K562 (cell line): ENCODE measurements around the gene GXYLT2. TPM values are rescaled to one million over a fixed set of nuclear protein-coding genes. Genes with fewer than 3 reads are reported as not detected.

ENCODE experiments used
- ATAC-seq: fragments of 200-7000 bp; cut with Tn5 transposase; 3 replicates; pipeline ENCODE4 v1.9.1; 2020; ENCODE audit warnings: moderate library complexity
- BruUV-seq: library from RNA; stranded (reverse); fragments of 400-500 nt; replicated peaks from 2 replicates; lab custom pipeline; 2021; lab: Mats Ljungman, UMichigan
- CTCF ChIA-PET: fragments of 300-600 bp; formaldehyde crosslinking; extraction: SDS; loops from one replicate; lab custom pipeline; 2021; ENCODE audit warnings: low intra/inter-chr PET ratio; lab: Yijun Ruan, JAX
- POLR2A ChIA-PET: fragments of 300-600, 350-650 bp; sonication (Branson Sonifier 250); formaldehyde crosslinking; extraction: SDS; loops from one replicate; lab custom pipeline; 2021; ENCODE audit warnings: antibody characterized with exemption, inconsistent platforms; lab: Yijun Ruan, JAX
- DNase-seq, 4 experiments: peaks; one replicate each; pipeline versions ENCODE4 v3.0.0 to v3.0.0-alpha.2; 2011 to 2018; ENCODE audit warnings: low spot score in 3 of 4, mixed read lengths in 3 of 4; ENCODE audit errors: extremely low read depth in 1 of 4
- FAIRE-seq: peaks from 2 replicates; lab custom pipeline; 2011; peaks lifted over from hg19 to GRCh38; lab: Jason Lieb, UNC
- H2AFZ ChIP-seq: 2 replicates; pipeline ENCODE4 v1.6.0; 2011; ENCODE audit warnings: low read depth, low read length, control low read depth, inconsistent platforms
- H3K27ac ChIP-seq: fragments of 200-600 bp; 3 replicates; pipeline ENCODE4 v1.8.0; 2011; ENCODE audit warnings: low read depth, mild to moderate bottlenecking, control low read depth, inconsistent platforms, low read length, moderate library complexity, mixed read lengths; ENCODE audit errors: extremely low read depth
- H3K27me3 ChIP-seq, 2 experiments: fragments of 300-600 bp in 1 of 2; 2 replicates in 1 of 2; 3 replicates in 1 of 2; pipeline versions ENCODE4 v1.6.0 to v1.8.0; 2011; ENCODE audit warnings: inconsistent platforms in 2 of 2, low read length in 2 of 2, mild to moderate bottlenecking in 1 of 2, mixed read lengths in 1 of 2, moderate library complexity in 1 of 2; ENCODE audit not compliant: control insufficient read depth in 2 of 2, insufficient read depth in 2 of 2
- H3K36me3 ChIP-seq: fragments of 300-600 bp; 3 replicates; pipeline ENCODE4 v1.8.0; 2011; ENCODE audit warnings: mild to moderate bottlenecking, low read length, inconsistent platforms; ENCODE audit not compliant: control insufficient read depth, insufficient read depth
- H3K4me1 ChIP-seq, 2 experiments: fragments of 200-600 bp in 1 of 2; replicated peaks in 1 of 2; 2 replicates in 1 of 2; 3 replicates in 1 of 2; pipeline versions ENCODE4 v1.5.1 to v1.8.0; 2011; ENCODE audit warnings: inconsistent platforms in 2 of 2, low read length in 2 of 2, mild to moderate bottlenecking in 1 of 2, mixed read lengths in 1 of 2, moderate library complexity in 1 of 2; ENCODE audit not compliant: control insufficient read depth in 2 of 2, insufficient read depth in 2 of 2
- H3K4me2 ChIP-seq: 2 replicates; pipeline ENCODE4 v1.6.1; 2011; ENCODE audit warnings: low read length, control low read depth, inconsistent platforms, mixed read lengths; ENCODE audit not compliant: insufficient read depth
- H3K4me3 ChIP-seq: fragments of 200-600 bp; sonication (generic), shearing (Covaris generic); 2 replicates; pipeline ENCODE4 v1.5.1; 2016; ENCODE audit warnings: control low read depth, inconsistent platforms
- H3K79me2 ChIP-seq: fragments of 200-600 bp; 3 replicates; pipeline ENCODE4 v1.8.0; 2011; ENCODE audit warnings: low read length, inconsistent platforms; ENCODE audit not compliant: control insufficient read depth, insufficient read depth
- H3K9ac ChIP-seq, 2 experiments: 2 replicates each; pipeline versions ENCODE4 v1.6.0 to v1.6.1; 2011; ENCODE audit warnings: low read depth in 2 of 2, low read length in 2 of 2, control low read depth in 1 of 2, inconsistent platforms in 1 of 2, mild to moderate bottlenecking in 1 of 2, mixed read lengths in 1 of 2; ENCODE audit not compliant: insufficient read depth in 1 of 2
- H3K9me1 ChIP-seq: one replicate; pipeline ENCODE4 v1.6.0; 2011; ENCODE audit warnings: inconsistent platforms, mild to moderate bottlenecking, low read length, moderate library complexity; ENCODE audit not compliant: control insufficient read depth, insufficient read depth
- H3K9me3 ChIP-seq: replicated peaks from 2 replicates; pipeline ENCODE4 v1.5.1; 2011; ENCODE audit warnings: low read depth, low read length, inconsistent platforms; ENCODE audit not compliant: control insufficient read depth, insufficient read depth
- H4K20me1 ChIP-seq: replicated peaks from 2 replicates; pipeline ENCODE4 v1.6.1; 2011; ENCODE audit warnings: low read length, inconsistent platforms, mixed read lengths; ENCODE audit not compliant: control insufficient read depth, insufficient read depth
- CHD2 ChIP-seq: IDR thresholded peaks from 2 replicates; pipeline ENCODE4 v1.6.1; 2011; ENCODE audit warnings: low read depth, low read length
- CLOCK ChIP-seq: fragments of 250-450 bp; sonication (Bioruptor Pico); IDR thresholded peaks from 2 replicates; pipeline ENCODE4 v1.4.0; 2020; ENCODE audit warnings: mild to moderate bottlenecking, moderate library complexity, borderline replicate concordance
- CSDE1 ChIP-seq, 2 experiments: fragments of 450-650 bp; IDR thresholded peaks; 2 replicates each; pipeline ENCODE4 v1.6.1; 2016; ENCODE audit warnings: mild to moderate bottlenecking in 1 of 2
- ELF1 ChIP-seq: fragments of 200-800 bp; sonication (Bioruptor generic); IDR thresholded peaks from 2 replicates; pipeline ENCODE4 v1.6.1; 2016; ENCODE audit warnings: missing genetic modification characterization, missing compliant biosample characterization
- EZH2 ChIP-seq: IDR thresholded peaks from 2 replicates; pipeline ENCODE4 v1.6.1; 2012; ENCODE audit warnings: low read depth, mild to moderate bottlenecking, inconsistent platforms, low read length, borderline replicate concordance
- HLTF ChIP-seq: fragments of 450-650 bp; IDR thresholded peaks from 2 replicates; pipeline ENCODE4 v1.6.1; 2016
- JUNB ChIP-seq: fragments of 450-650 bp; formaldehyde crosslinking; conservative IDR thresholded peaks from 2 replicates; pipeline ENCODE4 v1.4.0; 2020; ENCODE audit warnings: mild to moderate bottlenecking
- KDM5B ChIP-seq: fragments of 200-600 bp; sonication (generic); IDR thresholded peaks from 2 replicates; pipeline ENCODE4 v1.6.1; 2012; ENCODE audit warnings: low read depth, mild to moderate bottlenecking, moderate library complexity, low read length, control low read depth, inconsistent platforms; ENCODE audit not compliant: insufficient replicate concordance
- LARP7 ChIP-seq: fragments of 450-650 bp; IDR thresholded peaks from 2 replicates; pipeline ENCODE4 v1.6.1; 2016
- NCOR1 ChIP-seq: fragments of 450-650 bp; IDR thresholded peaks from 2 replicates; pipeline ENCODE4 v1.6.1; 2016; ENCODE audit warnings: mild to moderate bottlenecking, moderate library complexity
- NR2C2 ChIP-seq, 2 experiments: fragments of 200-800 bp in 1 of 2; sonication (Bioruptor generic) in 1 of 2; sonication (generic) in 1 of 2; formaldehyde crosslinking in 1 of 2; IDR thresholded peaks; 2 replicates each; pipeline versions ENCODE4 v1.6.1 to v1.8.0; 2016 to 2022; ENCODE audit warnings: mild to moderate bottlenecking in 1 of 2, missing compliant biosample characterization in 1 of 2, missing genetic modification characterization in 1 of 2, missing genetic modification reagents in 1 of 2
- SAP30 ChIP-seq: fragments of 200-600 bp; sonication (generic); IDR thresholded peaks from 2 replicates; pipeline ENCODE4 v1.6.1; 2012; ENCODE audit warnings: borderline replicate concordance, low read depth, mild to moderate bottlenecking, moderate library complexity, low read length, control low read depth, inconsistent platforms; ENCODE audit not compliant: insufficient read depth, poor library complexity, severe bottlenecking
- ZNF143 ChIP-seq: sonication (generic); formaldehyde crosslinking; IDR thresholded peaks from 2 replicates; pipeline ENCODE4 v1.9.0; 2022; ENCODE audit warnings: mild to moderate bottlenecking, missing genetic modification reagents
- ZNF263 ChIP-seq: sonication (generic); formaldehyde crosslinking; IDR thresholded peaks from 2 replicates; pipeline ENCODE4 v1.8.0; 2022; ENCODE audit warnings: mild to moderate bottlenecking, missing genetic modification reagents, borderline replicate concordance
- ZNF282 ChIP-seq: sonication (generic); formaldehyde crosslinking; IDR thresholded peaks from 2 replicates; pipeline ENCODE4 v1.8.1; 2023; ENCODE audit warnings: missing genetic modification reagents
- ZNF655 ChIP-seq: fragments of 250-450 bp; sonication (Bioruptor Pico); IDR thresholded peaks from 2 replicates; pipeline ENCODE4 v1.5.0; 2021
- WGBS: fragments of 100-300 bp; shearing (Covaris generic); methylation state at CpG from one replicate; pipeline ENCODE4 v1.1.6; 2016; ENCODE audit warnings: low coverage, mixed read lengths; ENCODE audit not compliant: insufficient coverage; ENCODE audit errors: missing lambda C conversion rate; 5-methylcytosine and 5-hydroxymethylcytosine counted together
- in situ Hi-C: fragments of 300-500 bp; cut with MboI; formaldehyde crosslinking; loops from 4 replicates; pipeline ENCODE4 v1.15.0; 2018; ENCODE audit warnings: inconsistent platforms, mixed read lengths
- intact Hi-C: fragments of 100-400 bp; cut with micrococcal nuclease; formaldehyde crosslinking; loops from 2 replicates; pipeline ENCODE4 v1.14.2; 2022
- polyA plus RNA-seq, 8 experiments: library from polyadenylated mRNA; depleted of rRNA in 4 of 8; stranded (reverse) in 5 of 8; unstranded in 3 of 8; fragments of >200 nt; fragmentation: Nextera tagmentation in 2 of 8; fragmentation: Illumina TruSeq in 1 of 8; extraction: Ambion mirVana in 2 of 8; extraction: Trizol in 1 of 8; gene quantifications; 2 replicates each; pipeline versions ENCODE4 v1.2.1 to v1.2.3, GENCODE V29; 2011 to 2014; ENCODE audit warnings: inconsistent platforms in 1 of 8, missing spikeins in 1 of 8
- total RNA-seq, 7 experiments: library from RNA; depleted of rRNA in 6 of 7; stranded (reverse); fragments of >200 nt in 6 of 7; fragmentation: Illumina TruSeq in 2 of 7; extraction: Trizol in 2 of 7; gene quantifications; 2 replicates each; pipeline versions ENCODE4 v1.2.1 to v1.2.3, GENCODE V29; 2011 to 2021; ENCODE audit warnings: low replicate concordance in 1 of 7
- TF ChIP-seq, protein P1 (sequence below): conservative IDR thresholded peaks from 2 replicates; pipeline ENCODE4 v1.6.1; 2011; ENCODE audit warnings: low read depth, mild to moderate bottlenecking, low read length; ENCODE audit not compliant: control insufficient read depth

The GXYLT2 gene
- total and polyA plus RNA-seq, 9 of the 15 experiments (the other 6 are each of a cell fraction or from before 2014, with no cell fraction given) = 0.71 to 6.0 (median 3.3) TPM

GRCh38 chr3:73009750-73010149, 121.9 kb downstream of the GXYLT2 start (continued):
- no peak for TF ChIP-seq NR2C2 (CRISPR knock-in tag; IDR thresholded peaks at IDR 0.05)
- TF ChIP-seq NR2C2 (tag; IDR thresholded peaks at IDR 0.05) = no peak
- no peak for TF ChIP-seq CLOCK (CRISPR knock-in tag)

DNA sequence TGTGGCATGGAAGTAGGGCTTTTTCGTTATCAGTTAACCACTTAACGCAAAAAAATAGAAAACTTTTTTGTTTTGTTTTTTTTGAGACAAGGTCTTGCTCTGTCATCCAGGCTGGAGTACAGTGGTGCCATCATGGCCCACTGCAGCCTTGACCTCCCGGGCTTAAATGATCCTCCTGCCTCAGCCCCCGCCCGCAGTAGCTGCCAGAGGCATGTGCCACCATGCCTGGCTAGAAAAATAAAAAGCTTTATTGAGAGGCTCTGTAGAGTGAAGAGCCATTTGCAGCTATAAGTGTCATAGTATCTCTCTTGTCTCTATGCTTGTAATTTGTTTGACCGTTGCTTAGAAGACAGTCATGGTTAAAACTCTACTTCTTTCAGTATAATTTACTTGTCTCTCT, 122.3 kb downstream of the GXYLT2 start:
- H4K20me1 ChIP-seq = peaks cover 29% of the 10 kb centered on the region
- POLR2A ChIA-PET = interaction anchor here (0.6 to 3.2 kb wide), 4 partner anchors 11 to 13 kb away, joined by 3 to 12 read pairs (median 3); partner anchors contain the start of gene PPP4R2
- no peak for FAIRE-seq
- no peak for ATAC-seq
- 92% methylated on average over 6 of the region's 6 CpGs for WGBS
- no peaks in the 10 kb centered on the region for H3K27me3 ChIP-seq
- no peaks in the 10 kb centered on the region for H3K9me1 ChIP-seq
- H3K4me1 ChIP-seq = no peaks in the 10 kb centered on the region; a peak in 2 of 5 replicates
- no peak overlapping the region for H3K4me3 ChIP-seq
- in situ Hi-C loops = no loop called here
- no peak overlapping the region for H3K4me2 ChIP-seq
- CTCF ChIA-PET = no interaction called here
- peaks cover 69% of the 10 kb centered on the region for H3K36me3 ChIP-seq
- H3K27ac ChIP-seq = no peak overlapping the region
- no peak for DNase-seq
- peaks cover 100% of the 10 kb centered on the region for H3K79me2 ChIP-seq
- H3K9ac ChIP-seq = no peak overlapping the region
- no peak overlapping the region for H2AFZ ChIP-seq
- no TSS peak for BruUV-seq
- H3K9me3 ChIP-seq = no peaks in the 10 kb centered on the region
- intact Hi-C loops = no loop called here
- TF ChIP-seq CSDE1 (IDR thresholded peaks at IDR 0.05) = no peak
- no peak for TF ChIP-seq LARP7
- no peak for TF ChIP-seq SAP30
- TF ChIP-seq CHD2 = no peak
- TF ChIP-seq ZNF143 = no peak
- no peak for TF ChIP-seq ZNF655
- TF ChIP-seq ZNF263 = no peak
- no peak for TF ChIP-seq EZH2
- TF ChIP-seq, protein P1, sequence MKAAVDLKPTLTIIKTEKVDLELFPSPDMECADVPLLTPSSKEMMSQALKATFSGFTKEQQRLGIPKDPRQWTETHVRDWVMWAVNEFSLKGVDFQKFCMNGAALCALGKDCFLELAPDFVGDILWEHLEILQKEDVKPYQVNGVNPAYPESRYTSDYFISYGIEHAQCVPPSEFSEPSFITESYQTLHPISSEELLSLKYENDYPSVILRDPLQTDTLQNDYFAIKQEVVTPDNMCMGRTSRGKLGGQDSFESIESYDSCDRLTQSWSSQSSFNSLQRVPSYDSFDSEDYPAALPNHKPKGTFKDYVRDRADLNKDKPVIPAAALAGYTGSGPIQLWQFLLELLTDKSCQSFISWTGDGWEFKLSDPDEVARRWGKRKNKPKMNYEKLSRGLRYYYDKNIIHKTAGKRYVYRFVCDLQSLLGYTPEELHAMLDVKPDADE = no peak
- TF ChIP-seq JUNB (CRISPR knock-in tag) = no peak
- no peak for TF ChIP-seq HLTF
- no peak for TF ChIP-seq KDM5B
- TF ChIP-seq ELF1 = no peak
- TF ChIP-seq NCOR1 = no peak
- TF ChIP-seq ZNF282 (CRISPR knock-in tag) = no peak
